BE2C (cell line): ENCODE results near the gene SEZ6.

ENCODE experiments used
- DNase-seq: peaks from one replicate; pipeline ENCODE4 v3.0.0-alpha.2; 2020
- H3K27me3 ChIP-seq: fragments of 250-450 bp; sonication (Bioruptor Pico); 2 replicates; pipeline ENCODE4 v1.5.1; 2020; ENCODE audit warnings: mild to moderate bottlenecking
- H3K36me3 ChIP-seq: fragments of 250-450 bp; sonication (Bioruptor Pico); 2 replicates; pipeline ENCODE4 v1.5.1; 2020; ENCODE audit warnings: mild to moderate bottlenecking
- H3K4me1 ChIP-seq: fragments of 250-450 bp; sonication (Bioruptor Pico); 2 replicates; pipeline ENCODE4 v1.5.1; 2020
- H3K4me3 ChIP-seq: 2 replicates; pipeline ENCODE4 v1.5.1; 2011; ENCODE audit warnings: low read depth, low read length
- H3K9me3 ChIP-seq: fragments of 250-450 bp; sonication (Bioruptor Pico); 2 replicates; pipeline ENCODE4 v1.5.1; 2020
- CTCF ChIP-seq: IDR thresholded peaks from 2 replicates; pipeline ENCODE4 v1.5.1; 2012; ENCODE audit warnings: mild to moderate bottlenecking, low read depth, low read length

Gene SEZ6

GRCh38 chr17:28912938-28913333 is 92.9 kb downstream of the SEZ6 start:
- no peak overlapping the region for H3K4me3 ChIP-seq
- H3K9me3 ChIP-seq, result no peaks in the 10 kb centered on the region
- no peaks in the 10 kb centered on the region for H3K27me3 ChIP-seq
- H3K36me3 ChIP-seq, result peaks cover 79% of the 10 kb centered on the region
- no peak for TF ChIP-seq CTCF
- H3K4me1 ChIP-seq, result no peaks in the 10 kb centered on the region
- no peak for DNase-seq

- no peaks in the 10 kb centered on the region for H3K27me3 ChIP-seq
- no peak for DNase-seq
- no peaks in the 10 kb centered on the region for H3K4me1 ChIP-seq
- H3K4me3 ChIP-seq, result no peak overlapping the region
- H3K36me3 ChIP-seq, result peaks cover 80% of the 10 kb centered on the region
- no peaks in the 10 kb centered on the region for H3K9me3 ChIP-seq
- peak; percentile 30; the same call in 1 of the 2 replicates for TF ChIP-seq CTCF
These were observed 93.4 kb downstream of the SEZ6 start for GRCh38 chr17:28912281-28912937.

GRCh38 chr17:28911411-28912045 is 94.3 kb downstream of the SEZ6 start:
- Histone ChIP-seq H3K36me3 (peaks cover 77% of the 10 kb centered on the region), H3K27me3 (no peaks in the 10 kb centered on the region), H3K9me3 (no peaks in the 10 kb centered on the region), H3K4me3 (no peak overlapping the region), H3K4me1 (no peaks in the 10 kb centered on the region)
- TF ChIP-seq CTCF, result no peak
- no peak for DNase-seq

GRCh38 chr17:28910534-28910933 is 95.3 kb downstream of the SEZ6 start:
- Histone ChIP-seq H3K27me3 (no peaks in the 10 kb centered on the region), H3K36me3 (peaks cover 69% of the 10 kb centered on the region), H3K4me3 (no peak overlapping the region), H3K4me1 (no peaks in the 10 kb centered on the region), H3K9me3 (no peaks in the 10 kb centered on the region)
- TF ChIP-seq CTCF, result no peak
- DNase-seq, result no peak

GRCh38 chr17:28908640-28909167 is 97.1 kb downstream of the SEZ6 start:
- Histone ChIP-seq H3K4me1 (no peaks in the 10 kb centered on the region), H3K27me3 (no peaks in the 10 kb centered on the region), H3K9me3 (no peaks in the 10 kb centered on the region), H3K4me3 (no peak overlapping the region), H3K36me3 (peaks cover 55% of the 10 kb centered on the region)
- no peak for DNase-seq
- TF ChIP-seq CTCF, result no peak
